ENCODE data around the gene CACNA1F.

DNA sequence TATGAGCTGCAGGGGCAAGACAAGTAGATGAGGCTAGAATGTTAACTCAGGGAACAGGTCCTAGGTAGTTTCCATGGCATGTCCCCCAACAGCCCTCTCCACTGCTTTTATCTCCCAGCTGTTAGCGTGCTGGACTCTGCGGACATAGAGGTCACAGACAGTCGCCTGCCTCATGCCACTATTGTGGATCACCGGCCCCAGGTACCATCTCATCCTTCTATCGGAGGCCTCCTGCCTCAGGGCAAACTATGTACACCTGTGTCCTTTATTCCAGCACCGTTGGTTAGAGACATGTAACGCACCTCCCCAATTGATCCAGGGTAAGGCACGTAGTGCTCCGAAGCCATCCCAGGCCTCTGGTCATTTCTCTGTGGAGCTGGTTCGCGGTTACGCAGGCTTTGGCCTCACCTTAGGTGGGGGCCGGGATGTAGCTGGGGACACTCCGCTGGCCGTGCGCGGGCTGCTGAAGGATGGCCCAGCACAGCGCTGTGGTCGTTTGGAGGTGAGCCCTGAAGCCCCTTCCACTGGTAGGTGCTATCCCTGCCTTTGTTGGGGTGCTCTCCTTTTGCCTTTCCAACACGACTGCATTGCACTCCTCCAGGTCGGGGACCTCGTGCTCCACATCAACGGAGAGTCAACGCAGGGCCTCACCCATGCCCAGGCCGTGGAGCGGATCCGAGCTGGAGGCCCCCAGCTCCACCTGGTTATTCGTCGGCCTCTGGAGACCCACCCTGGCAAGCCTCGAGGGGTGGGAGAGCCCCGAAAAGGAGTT, 68.4 kb downstream of the CACNA1F start:
- TF ChIP-seq, protein P1, sequence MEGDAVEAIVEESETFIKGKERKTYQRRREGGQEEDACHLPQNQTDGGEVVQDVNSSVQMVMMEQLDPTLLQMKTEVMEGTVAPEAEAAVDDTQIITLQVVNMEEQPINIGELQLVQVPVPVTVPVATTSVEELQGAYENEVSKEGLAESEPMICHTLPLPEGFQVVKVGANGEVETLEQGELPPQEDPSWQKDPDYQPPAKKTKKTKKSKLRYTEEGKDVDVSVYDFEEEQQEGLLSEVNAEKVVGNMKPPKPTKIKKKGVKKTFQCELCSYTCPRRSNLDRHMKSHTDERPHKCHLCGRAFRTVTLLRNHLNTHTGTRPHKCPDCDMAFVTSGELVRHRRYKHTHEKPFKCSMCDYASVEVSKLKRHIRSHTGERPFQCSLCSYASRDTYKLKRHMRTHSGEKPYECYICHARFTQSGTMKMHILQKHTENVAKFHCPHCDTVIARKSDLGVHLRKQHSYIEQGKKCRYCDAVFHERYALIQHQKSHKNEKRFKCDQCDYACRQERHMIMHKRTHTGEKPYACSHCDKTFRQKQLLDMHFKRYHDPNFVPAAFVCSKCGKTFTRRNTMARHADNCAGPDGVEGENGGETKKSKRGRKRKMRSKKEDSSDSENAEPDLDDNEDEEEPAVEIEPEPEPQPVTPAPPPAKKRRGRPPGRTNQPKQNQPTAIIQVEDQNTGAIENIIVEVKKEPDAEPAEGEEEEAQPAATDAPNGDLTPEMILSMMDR (IDR thresholded peaks at IDR 0.05): no peak
- TF ChIP-seq POLR2A (IDR thresholded peaks at IDR 0.05) (no peak), POLR2AphosphoS5 (IDR thresholded peaks at IDR 0.05) (no peak), EP300 (IDR thresholded peaks at IDR 0.05) (no peak)

Measured in suprapubic skin (tissue), 4 donors.